ENCODE measurements around the gene ELF3.
"Not testable (repeated sequence)": the region's sequence is repeated elsewhere in the genome, so short reads cannot be mapped to it uniquely, and the experiment has no call there.

The ELF3 gene

DNA sequence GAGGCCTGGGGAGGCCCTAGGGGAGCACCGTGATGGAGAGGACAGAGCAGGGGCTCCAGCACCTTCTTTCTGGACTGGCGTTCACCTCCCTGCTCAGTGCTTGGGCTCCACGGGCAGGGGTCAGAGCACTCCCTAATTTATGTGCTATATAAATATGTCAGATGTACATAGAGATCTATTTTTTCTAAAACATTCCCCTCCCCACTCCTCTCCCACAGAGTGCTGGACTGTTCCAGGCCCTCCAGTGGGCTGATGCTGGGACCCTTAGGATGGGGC lies 5.2 kb downstream of the ELF3 start:
- TF ChIP-seq, protein P1, sequence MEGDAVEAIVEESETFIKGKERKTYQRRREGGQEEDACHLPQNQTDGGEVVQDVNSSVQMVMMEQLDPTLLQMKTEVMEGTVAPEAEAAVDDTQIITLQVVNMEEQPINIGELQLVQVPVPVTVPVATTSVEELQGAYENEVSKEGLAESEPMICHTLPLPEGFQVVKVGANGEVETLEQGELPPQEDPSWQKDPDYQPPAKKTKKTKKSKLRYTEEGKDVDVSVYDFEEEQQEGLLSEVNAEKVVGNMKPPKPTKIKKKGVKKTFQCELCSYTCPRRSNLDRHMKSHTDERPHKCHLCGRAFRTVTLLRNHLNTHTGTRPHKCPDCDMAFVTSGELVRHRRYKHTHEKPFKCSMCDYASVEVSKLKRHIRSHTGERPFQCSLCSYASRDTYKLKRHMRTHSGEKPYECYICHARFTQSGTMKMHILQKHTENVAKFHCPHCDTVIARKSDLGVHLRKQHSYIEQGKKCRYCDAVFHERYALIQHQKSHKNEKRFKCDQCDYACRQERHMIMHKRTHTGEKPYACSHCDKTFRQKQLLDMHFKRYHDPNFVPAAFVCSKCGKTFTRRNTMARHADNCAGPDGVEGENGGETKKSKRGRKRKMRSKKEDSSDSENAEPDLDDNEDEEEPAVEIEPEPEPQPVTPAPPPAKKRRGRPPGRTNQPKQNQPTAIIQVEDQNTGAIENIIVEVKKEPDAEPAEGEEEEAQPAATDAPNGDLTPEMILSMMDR (IDR thresholded peaks at IDR 0.05; ENCODE audit: insufficient read depth, missing control alignments) = no peak
- no peak for DNase-seq (ENCODE audit: insufficient read length, low spot score)
- FAIRE-seq = no peak

DNA sequence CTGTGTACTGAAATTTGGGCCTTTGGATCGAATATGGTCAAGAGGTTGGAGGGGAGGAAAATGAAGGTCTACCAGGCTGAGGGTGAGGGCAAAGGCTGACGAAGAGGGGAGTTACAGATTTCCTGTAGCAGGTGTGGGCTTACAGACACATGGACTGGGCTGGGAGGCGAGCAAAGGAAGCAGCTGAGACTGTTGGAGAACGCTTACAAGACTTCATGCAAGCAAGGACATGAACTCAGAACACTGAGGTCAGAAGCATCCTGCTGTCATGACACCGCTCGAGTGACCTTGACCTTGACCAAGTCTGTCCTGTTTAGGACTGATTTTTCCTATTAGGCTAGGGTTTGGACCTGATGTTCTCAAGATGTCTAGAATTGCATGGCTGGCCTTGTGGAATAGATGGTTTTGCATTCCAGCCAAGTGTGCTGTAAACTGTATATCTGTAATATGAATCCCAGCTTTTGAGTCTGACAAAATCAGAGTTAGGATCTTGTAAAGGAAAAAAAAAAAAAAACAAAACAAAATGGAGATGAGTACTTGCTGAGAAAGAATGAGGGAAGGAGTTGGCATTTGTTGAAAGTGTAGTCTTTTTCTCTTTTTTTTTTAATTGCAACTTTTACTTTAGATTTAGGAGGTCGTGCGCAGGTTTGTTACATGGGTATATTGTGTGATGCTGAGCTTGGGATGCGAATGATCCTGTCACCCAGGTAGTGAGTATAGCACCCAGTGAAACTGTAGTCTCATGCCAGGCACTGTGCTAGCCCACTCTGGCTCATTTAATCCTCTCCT lies 5.8 kb downstream of the ELF3 start:
- FAIRE-seq (no peak), DNase-seq (ENCODE audit: insufficient read length, low spot score) (no peak)
- TF ChIP-seq, protein P1 (IDR thresholded peaks at IDR 0.05; ENCODE audit: insufficient read depth, missing control alignments) = no peak

DNA sequence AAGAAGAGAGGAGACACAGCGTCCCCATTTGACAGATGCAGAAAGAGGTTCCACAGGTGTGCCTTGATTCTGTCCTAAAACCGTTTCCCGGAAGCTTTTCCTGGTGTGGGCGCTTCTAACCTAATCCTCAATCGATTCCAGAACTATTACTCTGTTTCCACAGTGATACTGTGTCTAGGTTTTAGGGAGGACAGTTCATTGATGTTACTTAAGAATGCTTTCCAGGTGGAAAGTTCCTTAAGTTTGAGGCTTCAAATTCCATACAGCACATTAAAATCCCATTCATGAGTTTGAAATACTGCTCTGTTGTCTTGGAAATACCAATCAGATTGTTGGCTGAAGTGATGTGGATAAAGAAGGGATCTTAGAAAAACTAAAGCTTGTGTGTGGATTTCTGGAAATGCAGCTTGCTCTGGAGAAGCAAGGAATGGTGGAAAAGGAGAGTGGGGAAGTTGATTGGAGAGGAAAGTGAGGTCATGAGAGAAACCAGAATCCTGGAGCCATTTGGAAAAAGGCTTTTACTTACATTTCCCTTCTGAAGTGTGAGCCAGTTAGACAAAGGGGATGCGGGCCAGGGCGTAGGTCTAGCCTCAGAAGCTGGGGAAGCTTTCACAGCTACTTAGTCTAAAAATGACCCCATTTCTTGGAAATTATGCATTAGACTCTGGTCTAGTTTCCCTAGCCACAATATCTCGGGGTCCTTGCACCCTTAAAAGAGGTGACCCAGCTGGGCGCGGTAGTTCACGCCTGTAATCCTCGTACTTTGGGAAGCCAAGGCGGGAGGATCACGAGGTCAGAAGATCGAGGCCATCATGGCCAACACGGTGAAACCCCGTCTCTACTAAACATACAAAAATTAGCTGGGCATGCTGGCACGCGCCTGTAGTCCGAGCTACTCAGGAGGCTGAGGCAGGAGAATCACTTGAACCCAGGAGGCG lies 6.7 kb downstream of the ELF3 start:
- no peak for FAIRE-seq
- DNase-seq (ENCODE audit: insufficient read length, low spot score) = no peak
- TF ChIP-seq, protein P1 (IDR thresholded peaks at IDR 0.05; ENCODE audit: insufficient read depth, missing control alignments) = no peak

DNA sequence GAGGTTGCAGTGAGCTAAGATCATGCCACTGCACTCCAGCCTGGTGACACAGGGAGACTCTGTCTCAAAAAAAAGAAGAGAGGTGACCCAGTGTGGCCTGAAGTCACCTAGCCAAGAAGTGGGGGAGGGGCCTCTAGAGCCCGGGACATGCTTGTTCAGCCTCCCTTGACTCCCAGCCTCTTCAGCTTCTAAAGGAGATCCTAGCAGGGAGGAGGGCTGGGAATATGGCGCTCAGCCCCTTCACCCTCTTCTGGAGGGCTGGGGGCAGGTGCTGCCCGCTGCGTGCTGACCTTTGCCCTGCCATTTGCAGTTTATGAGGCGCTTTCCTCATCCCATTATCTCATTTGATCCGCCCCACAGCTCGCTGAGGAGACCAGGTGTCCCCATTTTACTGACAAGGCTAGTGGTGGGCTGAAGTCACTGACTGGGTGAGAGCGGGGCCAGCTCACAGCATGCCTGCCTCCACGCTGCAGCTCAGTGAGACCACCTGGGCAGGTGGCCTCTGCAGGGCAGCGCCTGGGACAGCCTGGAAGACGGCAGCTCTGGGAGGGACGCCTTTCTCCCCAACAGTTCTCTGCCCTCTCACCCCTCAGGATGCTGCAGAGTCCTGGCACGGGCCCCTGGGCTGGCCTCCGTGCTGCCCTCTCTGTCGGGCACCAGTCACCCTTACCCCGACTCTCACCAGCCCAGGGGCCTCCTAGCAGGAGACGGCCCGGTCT lies 7.5 kb downstream of the ELF3 start:
- no peak for FAIRE-seq
- DNase-seq (ENCODE audit: insufficient read length, low spot score) = no peak
- TF ChIP-seq, protein P1 (IDR thresholded peaks at IDR 0.05; ENCODE audit: insufficient read depth, missing control alignments) = no peak

DNA sequence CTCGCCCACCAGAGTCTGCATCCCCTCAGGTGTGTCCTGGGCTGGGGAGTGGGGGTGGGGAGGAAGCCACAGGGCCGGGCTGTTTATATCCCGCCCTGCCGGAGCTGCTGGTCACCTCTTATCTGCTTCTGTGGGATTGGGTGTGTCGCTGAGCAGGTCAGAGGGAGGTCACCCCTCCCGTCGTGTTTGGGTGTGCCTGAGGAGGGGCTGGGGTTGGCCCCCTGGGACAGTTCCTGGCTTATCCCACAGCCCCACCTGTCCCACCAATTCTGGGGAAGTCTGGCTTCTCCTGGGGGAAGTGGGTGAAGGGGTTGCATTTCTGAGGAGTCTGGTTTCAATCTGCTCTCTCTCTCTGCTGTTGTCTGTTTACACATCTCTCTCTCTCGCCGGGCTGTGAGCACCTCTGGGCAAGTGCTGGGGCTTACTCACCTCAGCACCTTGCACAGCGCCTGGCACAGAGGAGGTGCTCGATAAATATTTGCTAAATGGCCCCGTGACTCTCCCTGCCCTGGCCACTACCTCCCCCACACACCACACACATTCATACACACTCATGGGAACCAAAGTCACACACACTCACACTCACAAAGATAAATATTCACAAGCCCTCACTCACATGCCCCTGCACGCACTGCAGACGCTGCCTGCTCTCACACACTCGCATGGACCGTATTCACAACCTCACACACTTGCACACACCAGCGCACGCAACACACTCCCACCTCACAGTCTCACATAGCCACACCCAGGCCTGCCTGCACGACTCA lies 8.3 kb downstream of the ELF3 start:
- TF ChIP-seq, protein P1 (IDR thresholded peaks at IDR 0.05; ENCODE audit: insufficient read depth, missing control alignments) = no peak
- DNase-seq (ENCODE audit: insufficient read length, low spot score) (no peak), FAIRE-seq (no peak)

DNA sequence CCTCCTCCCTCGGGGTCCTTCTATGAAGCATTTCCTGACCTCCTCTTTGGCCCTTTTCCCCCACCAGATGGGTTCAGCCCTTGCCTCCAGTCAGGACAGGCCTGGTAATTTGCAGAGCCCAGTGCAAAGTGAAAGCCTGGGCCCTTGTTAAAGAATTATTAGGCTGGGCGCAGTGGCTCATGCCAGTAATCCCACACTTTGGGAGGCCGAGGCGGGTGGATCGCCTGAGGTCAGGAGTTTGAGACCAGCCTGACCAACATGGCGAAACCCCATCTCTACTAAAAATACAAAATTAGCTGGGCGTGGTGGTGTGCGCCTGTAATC lies 8.8 kb downstream of the ELF3 start:
- DNase-seq (ENCODE audit: insufficient read length, low spot score); FAIRE-seq: not testable (repeated sequence)

DNA sequence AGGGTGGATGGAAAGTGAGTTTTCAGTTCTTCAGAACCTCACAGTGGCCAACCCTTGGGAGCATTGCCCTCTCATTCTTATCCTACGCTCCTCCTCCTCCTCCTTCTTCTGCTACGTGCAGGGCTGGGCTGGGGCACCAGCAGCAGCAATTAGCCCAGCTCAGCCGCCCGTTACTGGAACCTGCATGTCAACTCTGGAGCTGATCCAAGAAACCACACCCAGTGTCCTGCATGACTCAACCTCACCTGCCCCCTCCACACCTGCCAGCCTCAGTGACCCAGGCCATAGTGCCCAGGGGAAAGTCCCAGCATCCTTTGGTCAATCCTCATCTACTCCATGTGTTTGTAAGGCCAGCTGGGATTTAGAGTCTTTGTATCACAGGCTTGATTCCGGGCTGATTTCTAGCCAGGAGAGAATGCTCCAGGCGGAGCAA lies 12.6 kb downstream of the ELF3 start:
- DNase-seq (ENCODE audit: insufficient read length, low spot score) (no peak), FAIRE-seq (no peak)
- TF ChIP-seq, protein P1 (IDR thresholded peaks at IDR 0.05; ENCODE audit: insufficient read depth, missing control alignments) = no peak

All from D721Med (cell line).